ENCODE results near the gene TNS3. TPM values are rescaled to one million over a fixed set of nuclear protein-coding genes. Genes with fewer than 3 reads are reported as not detected.

TNS3 gene
- total and polyA plus RNA-seq, 2 of the 13 experiments (the other 11 are each of a cell fraction or from before 2014, with no cell fraction given) = 52.9 to 55.7 TPM

GRCh38 chr7:47474937-47475879, 106.7 kb downstream of the TNS3 start (continued):
- peak; percentile 61 for TF ChIP-seq ARNT (IDR thresholded peaks at IDR 0.05)
- TF ChIP-seq U2AF2 (IDR thresholded peaks at IDR 0.05; ENCODE audit: low read depth, low read length) = no peak
- TF ChIP-seq CREBL2 (CRISPR knock-in tag; IDR thresholded peaks at IDR 0.05; ENCODE audit: borderline replicate concordance) = no peak; the same call in 1 of the 2 replicates
- TF ChIP-seq ZNF557 (CRISPR knock-in tag; IDR thresholded peaks at IDR 0.05) = no peak
- no peak for TF ChIP-seq ZNF510 (CRISPR knock-in tag; IDR thresholded peaks at IDR 0.05; ENCODE audit: low read depth)
- TF ChIP-seq FOXO1 (CRISPR knock-in tag; IDR thresholded peaks at IDR 0.05) = peak; percentile 92
- TF ChIP-seq KDM1A (CRISPR knock-in tag; IDR thresholded peaks at IDR 0.05) = peak; percentile 85
- TF ChIP-seq PAWR (CRISPR knock-in tag; IDR thresholded peaks at IDR 0.05; ENCODE audit: borderline replicate concordance) = no peak
- TF ChIP-seq MZF1 (CRISPR knock-in tag; IDR thresholded peaks at IDR 0.05; ENCODE audit: borderline replicate concordance) = no peak
- TF ChIP-seq SNAPC2 (CRISPR knock-in tag; IDR thresholded peaks at IDR 0.05) = no peak
- TF ChIP-seq NBN (conservative IDR thresholded peaks at IDR 0.05) = peak; percentile 89; the same call in 1 of the 2 replicates
- TF ChIP-seq ZNF691 (CRISPR knock-in tag; IDR thresholded peaks at IDR 0.05; ENCODE audit: borderline replicate concordance, low read depth) = no peak; the same call in 1 of the 2 replicates
- TF ChIP-seq ZNF607 (CRISPR knock-in tag; IDR thresholded peaks at IDR 0.05; ENCODE audit: borderline replicate concordance) = 0 out of 2 replicates have a peak, but pooled peaks have one; percentile 56
- TF ChIP-seq NR2F2 (IDR thresholded peaks at IDR 0.05; ENCODE audit: borderline replicate concordance, low read depth) = peak; percentile 16
- TF ChIP-seq, protein P1, sequence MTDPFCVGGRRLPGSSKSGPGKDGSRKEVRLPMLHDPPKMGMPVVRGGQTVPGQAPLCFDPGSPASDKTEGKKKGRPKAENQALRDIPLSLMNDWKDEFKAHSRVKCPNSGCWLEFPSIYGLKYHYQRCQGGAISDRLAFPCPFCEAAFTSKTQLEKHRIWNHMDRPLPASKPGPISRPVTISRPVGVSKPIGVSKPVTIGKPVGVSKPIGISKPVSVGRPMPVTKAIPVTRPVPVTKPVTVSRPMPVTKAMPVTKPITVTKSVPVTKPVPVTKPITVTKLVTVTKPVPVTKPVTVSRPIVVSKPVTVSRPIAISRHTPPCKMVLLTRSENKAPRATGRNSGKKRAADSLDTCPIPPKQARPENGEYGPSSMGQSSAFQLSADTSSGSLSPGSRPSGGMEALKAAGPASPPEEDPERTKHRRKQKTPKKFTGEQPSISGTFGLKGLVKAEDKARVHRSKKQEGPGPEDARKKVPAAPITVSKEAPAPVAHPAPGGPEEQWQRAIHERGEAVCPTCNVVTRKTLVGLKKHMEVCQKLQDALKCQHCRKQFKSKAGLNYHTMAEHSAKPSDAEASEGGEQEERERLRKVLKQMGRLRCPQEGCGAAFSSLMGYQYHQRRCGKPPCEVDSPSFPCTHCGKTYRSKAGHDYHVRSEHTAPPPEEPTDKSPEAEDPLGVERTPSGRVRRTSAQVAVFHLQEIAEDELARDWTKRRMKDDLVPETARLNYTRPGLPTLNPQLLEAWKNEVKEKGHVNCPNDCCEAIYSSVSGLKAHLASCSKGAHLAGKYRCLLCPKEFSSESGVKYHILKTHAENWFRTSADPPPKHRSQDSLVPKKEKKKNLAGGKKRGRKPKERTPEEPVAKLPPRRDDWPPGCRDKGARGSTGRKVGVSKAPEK (CRISPR knock-in tag; IDR thresholded peaks at IDR 0.05; ENCODE audit: borderline replicate concordance) = no peak
- no peak; the same call in 1 of the 2 replicates for TF ChIP-seq KLF9 (CRISPR knock-in tag; IDR thresholded peaks at IDR 0.05; ENCODE audit: low read depth)
- TF ChIP-seq MED8 (CRISPR knock-in tag; IDR thresholded peaks at IDR 0.05; ENCODE audit: insufficient replicate concordance) = peak; percentile 61
- TF ChIP-seq MAFG (CRISPR knock-in tag; IDR thresholded peaks at IDR 0.05) = no peak
- TF ChIP-seq NR3C1 (CRISPR knock-in tag; IDR thresholded peaks at IDR 0.05) = no peak
- peak; percentile 46; the same call in 1 of the 2 replicates for TF ChIP-seq RORA (CRISPR knock-in tag; IDR thresholded peaks at IDR 0.05)
- 0 out of 2 replicates have a peak, but pooled peaks have one; percentile 62 for TF ChIP-seq ZNF235 (CRISPR knock-in tag; IDR thresholded peaks at IDR 0.05; ENCODE audit: borderline replicate concordance)
- TF ChIP-seq ATF1 (CRISPR knock-in tag; IDR thresholded peaks at IDR 0.05) = no peak
- peak; percentile 98 for TF ChIP-seq HDAC2 (CRISPR knock-in tag; IDR thresholded peaks at IDR 0.05)
- TF ChIP-seq, protein P2, sequence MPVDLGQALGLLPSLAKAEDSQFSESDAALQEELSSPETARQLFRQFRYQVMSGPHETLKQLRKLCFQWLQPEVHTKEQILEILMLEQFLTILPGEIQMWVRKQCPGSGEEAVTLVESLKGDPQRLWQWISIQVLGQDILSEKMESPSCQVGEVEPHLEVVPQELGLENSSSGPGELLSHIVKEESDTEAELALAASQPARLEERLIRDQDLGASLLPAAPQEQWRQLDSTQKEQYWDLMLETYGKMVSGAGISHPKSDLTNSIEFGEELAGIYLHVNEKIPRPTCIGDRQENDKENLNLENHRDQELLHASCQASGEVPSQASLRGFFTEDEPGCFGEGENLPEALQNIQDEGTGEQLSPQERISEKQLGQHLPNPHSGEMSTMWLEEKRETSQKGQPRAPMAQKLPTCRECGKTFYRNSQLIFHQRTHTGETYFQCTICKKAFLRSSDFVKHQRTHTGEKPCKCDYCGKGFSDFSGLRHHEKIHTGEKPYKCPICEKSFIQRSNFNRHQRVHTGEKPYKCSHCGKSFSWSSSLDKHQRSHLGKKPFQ (CRISPR knock-in tag; IDR thresholded peaks at IDR 0.05; ENCODE audit: insufficient replicate concordance) = peak; percentile 95
- no peak; the same call in 1 of the 2 replicates for TF ChIP-seq ZNF33A (CRISPR knock-in tag; IDR thresholded peaks at IDR 0.05; ENCODE audit: borderline replicate concordance)

Data from HepG2 (cell line).